A673 (cell line): Measurements from ENCODE around the gene NRGN.

Source experiments
- EZH2 ChIP-seq: fragments of 200-600 bp; sonication (generic); IDR thresholded peaks from 2 replicates; pipeline ENCODE4 v1.6.1; 2017; ENCODE audit warnings: borderline replicate concordance, low read depth, mild to moderate bottlenecking, mixed read lengths, antibody characterized with exemption, low read length; ENCODE audit not compliant: poor library complexity, severe bottlenecking
- TF ChIP-seq, protein P1 (sequence below): fragments of 300-800, 200-600 bp; sonication (generic); conservative IDR thresholded peaks from 2 replicates; pipeline ENCODE4 v1.5.1; 2017; ENCODE audit warnings: low read depth, mild to moderate bottlenecking, antibody characterized with exemption, low read length, moderate library complexity, mixed read lengths

DNA sequence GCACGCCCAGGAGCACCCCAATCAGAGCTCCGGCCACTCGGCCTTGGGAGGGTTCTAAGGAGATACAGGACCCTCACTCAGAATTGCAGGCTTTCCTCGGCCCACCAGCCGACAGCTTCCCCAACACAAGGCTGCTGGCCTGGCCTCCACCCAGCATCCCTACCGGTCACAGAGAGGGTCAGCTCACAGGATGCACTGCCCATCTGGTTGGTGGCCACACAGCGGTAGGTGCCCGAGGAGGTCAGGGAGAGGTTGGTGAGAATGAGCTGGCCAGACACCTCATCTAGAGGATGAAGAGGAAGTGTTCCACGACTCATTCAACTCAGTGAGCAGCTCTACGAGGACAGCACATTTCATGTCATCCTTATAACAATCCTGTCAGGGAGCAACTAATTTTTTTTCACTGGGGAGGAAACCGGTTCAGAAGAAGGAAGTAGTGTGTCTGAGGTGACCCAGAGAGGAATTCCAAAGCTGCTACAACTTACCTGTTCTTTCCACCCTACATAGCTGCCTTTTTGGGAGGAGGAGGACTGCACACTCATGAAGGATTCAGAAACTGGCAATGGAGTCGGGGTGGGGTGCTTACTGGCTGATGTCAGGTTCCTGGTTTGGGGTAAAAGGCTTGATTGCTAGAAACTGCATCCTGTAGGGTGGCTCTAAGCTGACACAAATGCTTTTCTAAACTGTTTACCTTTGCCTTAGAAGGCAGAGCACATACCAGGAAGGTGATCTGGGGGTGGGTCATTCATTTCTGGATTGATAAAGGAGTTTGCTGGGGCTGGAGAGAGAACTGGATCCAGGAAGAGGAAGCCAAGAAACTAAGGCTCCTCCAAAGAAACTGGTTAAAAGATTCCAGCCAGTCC, 9.0 kb downstream of the NRGN start:
- TF ChIP-seq, protein P1, sequence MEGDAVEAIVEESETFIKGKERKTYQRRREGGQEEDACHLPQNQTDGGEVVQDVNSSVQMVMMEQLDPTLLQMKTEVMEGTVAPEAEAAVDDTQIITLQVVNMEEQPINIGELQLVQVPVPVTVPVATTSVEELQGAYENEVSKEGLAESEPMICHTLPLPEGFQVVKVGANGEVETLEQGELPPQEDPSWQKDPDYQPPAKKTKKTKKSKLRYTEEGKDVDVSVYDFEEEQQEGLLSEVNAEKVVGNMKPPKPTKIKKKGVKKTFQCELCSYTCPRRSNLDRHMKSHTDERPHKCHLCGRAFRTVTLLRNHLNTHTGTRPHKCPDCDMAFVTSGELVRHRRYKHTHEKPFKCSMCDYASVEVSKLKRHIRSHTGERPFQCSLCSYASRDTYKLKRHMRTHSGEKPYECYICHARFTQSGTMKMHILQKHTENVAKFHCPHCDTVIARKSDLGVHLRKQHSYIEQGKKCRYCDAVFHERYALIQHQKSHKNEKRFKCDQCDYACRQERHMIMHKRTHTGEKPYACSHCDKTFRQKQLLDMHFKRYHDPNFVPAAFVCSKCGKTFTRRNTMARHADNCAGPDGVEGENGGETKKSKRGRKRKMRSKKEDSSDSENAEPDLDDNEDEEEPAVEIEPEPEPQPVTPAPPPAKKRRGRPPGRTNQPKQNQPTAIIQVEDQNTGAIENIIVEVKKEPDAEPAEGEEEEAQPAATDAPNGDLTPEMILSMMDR = no peak
- no peak for TF ChIP-seq EZH2
